ENCODE data around the gene PARN.

DNA sequence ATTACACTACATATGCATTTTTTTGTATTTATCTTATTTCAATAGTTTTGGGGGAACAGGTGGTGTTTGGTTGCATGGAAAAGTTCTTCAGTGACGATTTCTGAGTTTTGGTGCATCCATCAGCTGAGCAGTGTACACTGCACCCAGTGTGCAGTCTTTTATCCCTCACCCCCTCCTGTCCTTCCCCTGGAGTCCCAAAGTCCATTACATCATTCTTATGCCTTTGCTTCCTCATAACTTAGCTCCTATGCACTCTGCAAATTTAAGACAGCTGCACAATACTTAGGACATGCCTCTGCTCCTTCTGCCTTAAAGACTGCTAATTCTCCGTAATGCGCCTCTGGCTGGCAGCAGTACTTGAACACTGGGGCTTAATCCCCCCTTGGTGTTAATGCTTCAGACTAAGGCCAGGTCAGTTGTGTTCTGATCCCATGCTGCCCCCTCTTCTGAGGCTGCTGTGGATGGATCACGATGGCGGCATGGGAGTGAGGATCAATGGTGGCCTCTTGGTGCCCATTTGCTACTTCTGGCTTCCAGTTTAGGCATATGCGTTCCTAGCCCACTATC, 146.2 kb downstream of the PARN start:
- TF ChIP-seq, protein P1, sequence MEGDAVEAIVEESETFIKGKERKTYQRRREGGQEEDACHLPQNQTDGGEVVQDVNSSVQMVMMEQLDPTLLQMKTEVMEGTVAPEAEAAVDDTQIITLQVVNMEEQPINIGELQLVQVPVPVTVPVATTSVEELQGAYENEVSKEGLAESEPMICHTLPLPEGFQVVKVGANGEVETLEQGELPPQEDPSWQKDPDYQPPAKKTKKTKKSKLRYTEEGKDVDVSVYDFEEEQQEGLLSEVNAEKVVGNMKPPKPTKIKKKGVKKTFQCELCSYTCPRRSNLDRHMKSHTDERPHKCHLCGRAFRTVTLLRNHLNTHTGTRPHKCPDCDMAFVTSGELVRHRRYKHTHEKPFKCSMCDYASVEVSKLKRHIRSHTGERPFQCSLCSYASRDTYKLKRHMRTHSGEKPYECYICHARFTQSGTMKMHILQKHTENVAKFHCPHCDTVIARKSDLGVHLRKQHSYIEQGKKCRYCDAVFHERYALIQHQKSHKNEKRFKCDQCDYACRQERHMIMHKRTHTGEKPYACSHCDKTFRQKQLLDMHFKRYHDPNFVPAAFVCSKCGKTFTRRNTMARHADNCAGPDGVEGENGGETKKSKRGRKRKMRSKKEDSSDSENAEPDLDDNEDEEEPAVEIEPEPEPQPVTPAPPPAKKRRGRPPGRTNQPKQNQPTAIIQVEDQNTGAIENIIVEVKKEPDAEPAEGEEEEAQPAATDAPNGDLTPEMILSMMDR (IDR thresholded peaks at IDR 0.05) = no peak
- no peak for TF ChIP-seq POLR2A (IDR thresholded peaks at IDR 0.05)

Data from prostate gland (tissue), 2 donors.